GM19372 (cell line): Measurements from ENCODE around the gene MSH6.

ENCODE experiments used
- ATAC-seq: cut with Tn5 transposase; IDR thresholded peaks from one replicate; pipeline ENCODE4 v1.9.1; 2021; ENCODE audit warnings: mild to moderate bottlenecking, low read depth, moderate library complexity; ENCODE audit not compliant: unreplicated experiment

Gene MSH6, protein sequence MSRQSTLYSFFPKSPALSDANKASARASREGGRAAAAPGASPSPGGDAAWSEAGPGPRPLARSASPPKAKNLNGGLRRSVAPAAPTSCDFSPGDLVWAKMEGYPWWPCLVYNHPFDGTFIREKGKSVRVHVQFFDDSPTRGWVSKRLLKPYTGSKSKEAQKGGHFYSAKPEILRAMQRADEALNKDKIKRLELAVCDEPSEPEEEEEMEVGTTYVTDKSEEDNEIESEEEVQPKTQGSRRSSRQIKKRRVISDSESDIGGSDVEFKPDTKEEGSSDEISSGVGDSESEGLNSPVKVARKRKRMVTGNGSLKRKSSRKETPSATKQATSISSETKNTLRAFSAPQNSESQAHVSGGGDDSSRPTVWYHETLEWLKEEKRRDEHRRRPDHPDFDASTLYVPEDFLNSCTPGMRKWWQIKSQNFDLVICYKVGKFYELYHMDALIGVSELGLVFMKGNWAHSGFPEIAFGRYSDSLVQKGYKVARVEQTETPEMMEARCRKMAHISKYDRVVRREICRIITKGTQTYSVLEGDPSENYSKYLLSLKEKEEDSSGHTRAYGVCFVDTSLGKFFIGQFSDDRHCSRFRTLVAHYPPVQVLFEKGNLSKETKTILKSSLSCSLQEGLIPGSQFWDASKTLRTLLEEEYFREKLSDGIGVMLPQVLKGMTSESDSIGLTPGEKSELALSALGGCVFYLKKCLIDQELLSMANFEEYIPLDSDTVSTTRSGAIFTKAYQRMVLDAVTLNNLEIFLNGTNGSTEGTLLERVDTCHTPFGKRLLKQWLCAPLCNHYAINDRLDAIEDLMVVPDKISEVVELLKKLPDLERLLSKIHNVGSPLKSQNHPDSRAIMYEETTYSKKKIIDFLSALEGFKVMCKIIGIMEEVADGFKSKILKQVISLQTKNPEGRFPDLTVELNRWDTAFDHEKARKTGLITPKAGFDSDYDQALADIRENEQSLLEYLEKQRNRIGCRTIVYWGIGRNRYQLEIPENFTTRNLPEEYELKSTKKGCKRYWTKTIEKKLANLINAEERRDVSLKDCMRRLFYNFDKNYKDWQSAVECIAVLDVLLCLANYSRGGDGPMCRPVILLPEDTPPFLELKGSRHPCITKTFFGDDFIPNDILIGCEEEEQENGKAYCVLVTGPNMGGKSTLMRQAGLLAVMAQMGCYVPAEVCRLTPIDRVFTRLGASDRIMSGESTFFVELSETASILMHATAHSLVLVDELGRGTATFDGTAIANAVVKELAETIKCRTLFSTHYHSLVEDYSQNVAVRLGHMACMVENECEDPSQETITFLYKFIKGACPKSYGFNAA (N-terminal part only)

DNA sequence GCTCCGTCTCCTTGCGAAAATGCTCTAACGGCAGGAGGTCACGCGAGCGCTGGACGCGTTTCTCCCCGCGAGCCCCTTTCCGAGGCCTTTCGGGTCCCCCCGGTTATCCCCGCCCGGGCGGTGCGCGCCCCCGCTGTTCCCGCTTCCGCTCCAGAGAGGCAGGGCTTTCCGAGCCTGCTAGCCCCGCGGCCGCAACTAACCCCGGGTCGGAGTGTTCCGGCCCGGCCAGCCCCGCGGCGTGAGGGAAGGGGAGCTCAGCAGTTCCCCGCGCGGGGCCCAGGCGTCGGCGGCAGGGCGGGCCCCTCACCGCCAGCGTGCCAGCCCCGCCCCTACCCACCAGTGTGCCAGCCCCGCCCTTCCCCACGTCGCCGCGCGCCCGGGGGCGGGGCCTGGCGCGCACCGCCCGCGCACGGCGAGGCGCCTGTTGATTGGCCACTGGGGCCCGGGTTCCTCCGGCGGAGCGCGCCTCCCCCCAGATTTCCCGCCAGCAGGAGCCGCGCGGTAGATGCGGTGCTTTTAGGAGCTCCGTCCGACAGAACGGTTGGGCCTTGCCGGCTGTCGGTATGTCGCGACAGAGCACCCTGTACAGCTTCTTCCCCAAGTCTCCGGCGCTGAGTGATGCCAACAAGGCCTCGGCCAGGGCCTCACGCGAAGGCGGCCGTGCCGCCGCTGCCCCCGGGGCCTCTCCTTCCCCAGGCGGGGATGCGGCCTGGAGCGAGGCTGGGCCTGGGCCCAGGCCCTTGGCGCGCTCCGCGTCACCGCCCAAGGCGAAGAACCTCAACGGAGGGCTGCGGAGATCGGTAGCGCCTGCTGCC lies at the start of gene MSH6:
Gene MSH6, plus strand, starts transcription at position 475 of the 815 bp plus-strand sequence. Its CDS starts 89 bp downstream, at position 564.
- ATAC-seq = peak; percentile 79

DNA sequence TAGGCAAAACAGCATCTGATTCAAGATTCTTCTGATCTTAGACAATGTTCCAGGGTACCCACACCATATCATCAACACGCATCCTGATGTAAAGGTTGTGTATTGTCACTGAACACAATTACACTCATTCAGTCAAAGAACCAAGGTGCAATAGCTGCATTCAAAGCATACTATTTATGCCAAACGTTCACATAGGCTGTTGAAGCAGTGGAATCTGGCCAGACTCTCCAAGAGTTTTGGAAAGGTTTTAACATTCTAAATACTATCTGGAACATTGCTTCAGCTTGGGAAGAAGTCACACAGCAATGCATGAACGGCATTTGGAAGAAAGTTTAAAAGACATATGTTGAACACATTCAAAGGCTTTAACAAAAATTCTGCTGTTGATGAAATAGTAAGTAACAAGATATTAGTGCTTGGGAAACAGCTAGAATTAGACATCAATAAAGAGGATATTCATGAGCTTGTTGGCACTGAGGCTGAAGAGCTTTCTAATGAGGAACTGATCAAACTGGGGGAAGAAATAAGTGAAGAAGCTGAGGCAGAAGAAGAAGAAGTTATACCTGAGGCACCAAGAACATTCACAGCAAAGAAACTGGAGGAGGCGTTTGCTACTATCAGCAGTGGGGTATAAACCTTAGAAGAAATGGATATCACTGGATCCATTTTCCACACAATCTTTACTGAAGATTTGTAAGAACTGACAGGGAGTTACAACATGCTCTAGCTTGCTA lies 47.6 kb upstream of the MSH6 start:
- no peak for ATAC-seq

DNA sequence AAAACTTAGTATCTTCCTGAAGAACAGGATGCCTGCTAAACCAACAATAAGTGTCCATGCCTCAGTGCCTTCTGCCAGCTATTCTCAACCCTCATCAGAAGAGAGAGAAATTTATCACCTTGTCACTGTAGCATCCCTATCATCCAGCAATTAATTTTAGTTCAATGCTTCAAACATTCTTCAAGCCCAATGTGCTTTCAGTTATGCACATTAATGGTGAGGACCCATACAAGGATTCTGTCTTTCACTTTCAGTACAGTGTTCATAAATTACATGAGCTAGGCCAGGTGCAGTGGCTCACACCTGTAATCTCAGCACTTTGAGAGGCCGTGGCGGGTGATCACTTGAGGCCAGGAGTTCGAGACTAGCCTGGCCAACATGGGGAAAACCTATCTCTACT lies 47.0 kb upstream of the MSH6 start:
- ATAC-seq = no peak

DNA sequence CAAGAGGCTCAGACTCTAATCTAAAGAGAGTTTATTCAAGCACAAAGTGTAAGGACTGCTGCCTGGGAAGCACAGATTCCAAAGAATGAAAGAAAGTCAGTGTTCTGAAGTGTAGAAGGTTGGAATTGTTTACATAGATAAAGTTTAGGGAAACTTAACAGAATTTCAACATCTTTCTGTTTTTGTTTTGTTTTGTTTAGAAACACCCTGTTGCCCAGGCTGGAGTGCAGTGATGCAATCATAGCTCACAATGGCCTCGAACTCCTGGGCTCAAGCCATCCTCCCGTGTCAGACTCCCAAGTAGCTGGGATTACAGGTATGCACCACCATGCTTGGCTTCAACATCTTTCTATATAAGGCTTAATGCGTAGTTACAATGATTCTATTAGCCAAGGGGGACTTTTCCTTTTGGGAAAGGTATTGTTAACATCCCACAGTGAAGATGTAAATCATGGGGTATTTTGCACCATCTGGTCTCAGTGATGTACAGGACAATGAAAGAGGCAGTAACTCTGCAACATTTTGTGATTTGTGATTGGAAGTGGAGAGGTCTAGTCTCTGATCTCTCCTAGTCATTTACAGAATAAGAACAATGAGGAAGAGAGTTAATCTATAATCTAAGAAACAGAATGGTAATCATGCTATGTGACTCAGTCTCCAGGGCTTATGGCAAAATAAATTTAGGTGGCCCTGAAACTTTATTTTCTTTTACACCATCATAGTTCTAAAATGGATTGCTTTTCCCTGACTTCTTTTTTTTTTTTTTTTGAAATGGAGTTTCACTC lies 45.6 kb upstream of the MSH6 start:
- ATAC-seq = no peak

DNA sequence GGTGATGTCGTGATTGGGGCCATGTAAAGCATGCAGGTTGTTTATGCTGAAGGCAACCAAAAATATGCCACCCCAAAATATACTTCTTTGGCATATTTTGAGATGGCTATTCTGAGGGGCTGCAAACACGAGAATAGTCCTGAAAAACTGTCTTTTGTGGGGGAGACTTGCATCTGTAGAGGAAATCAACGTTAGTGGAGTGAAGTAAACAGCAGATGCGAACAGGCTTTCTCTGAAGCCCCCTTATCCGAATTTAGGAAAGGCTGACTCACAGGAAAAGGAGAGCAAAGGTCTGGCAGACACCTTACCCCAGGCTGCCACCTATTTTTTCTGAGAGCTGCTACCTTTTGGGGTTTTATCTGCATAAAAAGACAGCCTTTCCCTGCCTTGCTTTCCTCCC lies 44.6 kb upstream of the MSH6 start:
- ATAC-seq = no peak

DNA sequence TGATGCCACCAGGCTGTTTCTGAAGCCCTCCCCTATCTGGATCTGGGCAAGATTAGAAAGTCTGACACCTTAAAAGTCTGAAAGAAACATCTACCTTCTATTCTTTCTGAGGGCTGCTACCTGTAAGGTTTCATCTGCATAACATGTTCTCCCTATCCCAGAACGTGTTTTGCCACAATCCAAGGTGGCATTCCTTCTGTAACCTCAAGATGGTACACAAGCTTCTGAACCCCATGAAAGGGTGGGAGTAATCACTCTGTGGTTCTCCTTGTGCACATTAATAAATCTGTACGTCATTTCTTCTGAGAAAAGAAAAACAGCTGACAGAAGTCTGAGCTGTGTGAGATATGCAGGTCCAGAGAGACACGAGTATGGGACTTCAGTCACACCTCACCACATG lies 41.8 kb upstream of the MSH6 start:
- no peak for ATAC-seq

DNA sequence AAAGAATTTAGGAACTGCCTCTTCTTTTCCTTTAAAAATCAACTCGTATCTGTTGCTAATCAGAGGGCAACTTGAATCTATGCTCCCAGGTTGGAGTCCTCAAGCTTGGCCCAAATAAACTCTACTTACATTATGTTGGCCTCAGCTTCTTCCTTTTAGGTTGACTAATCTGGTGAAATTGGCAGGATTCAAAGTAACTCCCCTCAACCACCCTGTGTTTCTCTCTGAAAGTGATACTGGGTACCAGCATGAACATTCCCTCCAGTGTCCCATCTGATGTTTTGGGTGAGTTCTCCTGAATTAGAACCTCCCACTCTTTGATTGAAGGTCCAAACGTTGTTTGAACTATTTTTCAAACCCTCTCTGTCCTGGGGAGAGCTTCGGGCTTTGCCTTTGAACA lies 41.3 kb upstream of the MSH6 start:
- ATAC-seq = no peak

DNA sequence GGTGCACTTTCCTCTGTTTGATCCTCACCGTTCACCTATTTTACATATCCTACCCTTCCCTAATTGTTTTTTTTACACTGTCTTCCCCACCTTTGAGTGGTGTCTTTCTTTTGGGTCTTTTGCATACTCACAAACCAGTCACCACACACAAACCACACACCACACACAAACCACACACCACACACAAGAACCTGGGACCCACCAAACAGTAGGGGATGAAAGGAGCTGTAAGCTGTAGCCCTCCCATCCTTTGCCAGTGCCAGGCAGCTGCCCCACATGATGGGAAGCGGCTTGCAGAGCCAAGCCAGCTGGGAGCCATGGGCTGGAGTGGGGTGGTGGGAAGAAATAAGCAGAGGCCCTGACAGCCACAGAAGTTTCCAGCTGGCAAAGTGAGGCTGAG lies 38.9 kb upstream of the MSH6 start:
- no peak for ATAC-seq

DNA sequence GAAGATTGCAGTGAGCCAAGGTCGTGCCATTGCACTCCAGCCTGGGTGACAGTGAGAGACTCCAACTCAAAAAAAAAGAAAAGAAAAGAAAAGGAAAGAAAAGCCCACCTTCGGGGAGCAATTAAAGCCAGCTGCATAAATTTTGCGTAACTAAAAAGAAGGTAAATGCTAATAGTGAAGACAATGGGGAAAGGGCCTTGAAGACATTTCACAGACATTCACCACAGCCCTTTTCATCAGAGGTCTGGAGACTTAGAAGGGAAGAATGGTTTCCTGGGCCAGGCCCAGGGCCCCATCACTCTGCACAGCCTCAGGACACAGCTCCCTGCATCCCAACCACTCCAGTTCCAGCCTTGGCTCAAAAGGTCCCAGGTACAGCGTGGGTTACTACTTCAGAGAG lies 35.1 kb upstream of the MSH6 start:
- no peak for ATAC-seq

DNA sequence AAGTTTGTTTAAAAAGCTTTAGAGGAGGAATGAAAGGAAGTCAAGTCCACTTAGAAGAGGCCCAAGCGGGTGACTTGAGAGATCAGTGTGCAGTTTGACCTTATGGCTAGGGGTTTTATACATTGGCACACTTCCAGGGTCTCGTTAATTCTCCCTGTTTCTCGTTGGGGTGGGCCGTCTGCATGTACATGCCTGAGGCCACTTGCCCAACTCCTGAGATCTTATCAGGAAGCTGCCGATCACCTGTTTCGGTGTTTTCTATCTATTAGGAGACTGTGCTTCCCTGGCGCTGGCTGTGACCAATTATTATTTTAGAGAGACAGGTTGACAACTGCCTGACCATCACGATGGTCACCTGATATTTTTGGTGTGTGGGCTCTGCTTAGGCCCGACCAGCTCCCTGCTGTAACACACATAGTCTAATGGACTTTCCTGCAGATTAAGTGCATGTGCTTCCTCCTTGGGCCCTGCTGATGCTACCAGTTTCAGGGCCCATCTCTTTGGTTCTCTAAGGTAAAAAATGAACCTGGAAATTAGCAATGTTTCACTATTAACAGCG lies 31.0 kb upstream of the MSH6 start:
- ATAC-seq = peak; percentile 33

DNA sequence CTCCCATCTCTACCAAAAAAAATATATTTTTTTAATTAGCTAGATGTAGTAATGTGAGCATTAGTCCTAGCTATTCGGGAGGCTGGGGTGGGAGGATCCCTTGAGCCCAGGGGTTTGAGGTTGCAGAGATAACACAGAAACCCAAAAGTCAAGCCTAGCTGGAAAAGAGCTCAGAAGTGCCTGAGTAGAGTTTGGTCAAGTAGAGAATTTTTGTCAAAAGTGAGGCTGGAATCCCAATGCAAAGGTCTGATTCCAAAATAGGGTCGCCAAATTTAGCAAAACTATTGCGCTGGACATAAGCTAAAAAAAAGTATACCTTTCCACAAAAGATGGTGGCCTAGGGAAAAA lies 15.5 kb upstream of the MSH6 start:
- no peak for ATAC-seq

DNA sequence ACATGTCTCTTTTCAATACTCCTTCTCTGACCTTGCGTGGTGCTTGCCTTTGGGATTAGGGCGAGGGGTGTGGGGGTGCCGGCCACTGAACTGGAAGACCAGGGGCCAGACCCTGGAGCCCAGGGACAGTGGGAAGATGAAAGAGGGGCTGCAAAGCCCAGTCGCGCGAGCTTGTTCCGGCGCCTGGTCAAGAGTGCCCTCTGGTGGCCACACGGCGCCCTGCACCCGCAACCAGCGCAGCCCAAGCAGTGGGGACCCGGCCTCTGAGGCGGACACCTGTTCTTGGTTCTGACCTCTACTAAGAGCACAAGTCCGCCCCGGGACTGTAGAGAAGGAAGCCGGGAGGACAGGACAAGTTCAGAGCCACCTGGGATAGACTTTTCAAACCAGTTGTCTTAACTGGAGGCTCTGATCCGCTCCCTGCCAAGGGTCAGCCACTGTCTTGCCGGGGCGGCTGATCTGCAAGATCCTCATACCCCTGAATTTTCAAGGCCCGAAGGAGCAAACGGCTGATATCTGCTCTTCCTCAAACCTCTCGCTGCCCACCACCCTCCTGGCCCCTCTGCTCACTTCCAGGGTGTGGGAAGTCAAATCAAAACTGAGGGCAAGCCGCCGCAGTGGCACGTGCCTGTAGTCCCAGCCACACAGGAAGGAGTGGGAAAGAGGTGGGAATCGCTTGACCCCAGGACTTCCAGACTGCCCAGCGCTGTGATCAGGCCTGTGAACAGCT lies 14.9 kb upstream of the MSH6 start:
- ATAC-seq = no peak

DNA sequence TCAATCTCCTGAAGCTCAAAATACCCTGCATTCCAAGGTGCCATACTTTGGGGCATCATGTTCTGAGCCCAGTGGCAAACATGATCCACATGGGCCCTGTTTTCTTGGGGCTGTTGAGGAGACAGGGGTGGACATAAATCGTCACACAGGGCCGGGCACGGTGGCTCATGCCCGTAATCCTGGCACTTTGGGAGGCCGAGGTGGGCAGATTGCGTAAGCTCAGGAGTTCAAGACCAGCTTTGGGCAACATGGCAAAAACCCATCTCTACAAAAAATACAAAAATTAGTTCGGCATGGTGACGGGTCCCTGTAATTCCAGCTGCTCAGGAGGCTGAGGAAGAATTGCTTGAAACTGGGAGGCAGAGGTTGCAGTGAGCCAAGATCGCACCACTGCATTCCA lies 13.6 kb upstream of the MSH6 start:
- no peak for ATAC-seq

DNA sequence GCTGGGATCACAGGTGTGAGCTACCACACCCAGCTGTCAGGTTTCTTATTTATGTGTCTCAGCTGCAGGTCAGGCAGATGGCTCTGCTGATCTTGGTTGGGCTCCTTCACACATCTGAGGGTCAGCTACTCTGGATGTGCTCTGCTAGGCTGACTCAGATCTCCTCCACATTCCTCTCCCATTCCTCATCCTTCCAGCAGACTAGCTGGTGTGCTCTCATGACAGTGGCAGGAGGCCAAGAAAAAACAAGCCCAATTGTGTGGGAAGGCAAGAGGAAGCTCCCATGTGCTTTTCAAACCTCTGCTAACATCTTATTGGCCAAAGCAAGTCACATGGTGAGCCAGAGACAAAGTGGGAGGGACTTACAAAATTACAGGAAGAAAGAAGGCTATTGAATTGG lies 11.7 kb upstream of the MSH6 start:
- ATAC-seq = no peak

DNA sequence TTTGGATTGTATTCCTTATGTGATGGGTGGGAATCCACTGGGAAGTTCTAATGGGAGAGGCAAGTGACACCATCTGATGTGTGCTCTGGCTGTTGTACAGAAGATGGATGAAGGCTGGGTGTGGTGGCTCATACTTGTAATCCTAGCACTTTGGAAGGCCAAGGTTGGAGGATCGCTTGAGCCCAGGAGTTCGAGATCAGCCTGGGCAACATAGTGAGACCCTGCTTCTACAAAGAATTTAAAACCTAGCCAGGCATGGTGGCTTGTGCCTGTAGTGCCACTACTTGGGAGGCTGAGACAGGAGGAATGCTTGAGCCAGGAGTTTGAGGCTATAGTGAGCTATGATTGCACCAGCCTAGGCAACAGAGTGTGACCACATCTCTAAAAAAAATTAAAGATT lies 10.6 kb upstream of the MSH6 start:
- no peak for ATAC-seq

DNA sequence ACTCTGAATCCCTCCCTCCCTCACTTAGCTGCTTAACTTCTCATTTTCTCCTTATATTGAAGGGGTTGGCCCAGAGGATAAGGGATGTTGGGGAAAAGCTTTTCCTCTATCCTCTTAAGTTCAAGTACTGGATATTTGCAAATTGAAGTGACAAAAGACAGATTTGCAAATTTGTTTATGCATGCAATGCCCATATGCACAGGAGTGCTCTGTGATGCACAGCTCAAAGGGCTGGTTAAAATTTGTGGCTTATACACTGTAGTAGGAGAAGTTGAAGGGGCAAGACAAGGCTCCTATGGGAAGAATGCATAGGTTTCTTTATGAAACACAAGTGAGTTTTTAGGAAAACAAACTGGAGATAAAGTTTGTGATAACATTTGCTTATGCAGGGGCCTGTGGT lies 8.4 kb upstream of the MSH6 start:
- ATAC-seq = no peak

DNA sequence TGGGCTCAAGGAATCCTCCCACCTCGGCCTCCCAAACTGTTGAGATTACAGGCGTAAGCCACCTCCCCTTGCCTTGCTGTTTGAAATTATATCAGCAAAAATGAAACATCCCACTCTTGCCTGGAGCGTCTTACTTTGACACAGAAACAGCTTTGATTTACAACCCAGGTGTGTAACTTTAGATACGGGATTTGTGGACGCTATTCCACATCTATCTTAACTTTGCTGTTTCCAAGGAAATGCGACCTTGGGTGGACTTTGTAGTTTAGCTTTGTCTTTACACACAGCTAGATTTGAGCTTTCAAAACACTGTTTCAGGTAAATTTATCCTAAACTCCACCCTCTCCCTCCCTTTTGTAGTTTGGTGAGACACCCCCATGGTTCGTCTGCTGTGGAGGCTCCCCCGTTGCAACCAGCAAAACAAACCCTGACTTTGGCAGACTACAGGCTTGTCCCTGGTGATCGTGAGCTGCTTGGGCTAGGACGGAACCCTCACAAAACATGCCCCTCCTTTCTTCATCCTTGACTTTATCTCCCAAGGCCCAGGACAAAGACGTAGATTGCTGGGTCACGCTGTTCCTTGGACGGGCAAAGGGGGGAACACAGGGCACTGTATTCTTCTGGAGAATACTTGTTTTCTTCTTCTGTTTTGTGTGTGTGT lies 5.5 kb upstream of the MSH6 start:
- no peak for ATAC-seq
